CD4-positive, alpha-beta T cell treated with Interleukin-12 subunit alpha and Interleukin-12 subunit beta, for 1 hour (primary cell): Measurements from ENCODE around the gene CACNA2D3.
"Not testable (repeated sequence)": the region's sequence is repeated elsewhere in the genome, so short reads cannot be mapped to it uniquely, and the experiment has no call there.

Source experiments
- DNase-seq: peaks from one replicate; pipeline ENCODE4 v3.0.0-alpha.2; 2020

Gene CACNA2D3

DNA sequence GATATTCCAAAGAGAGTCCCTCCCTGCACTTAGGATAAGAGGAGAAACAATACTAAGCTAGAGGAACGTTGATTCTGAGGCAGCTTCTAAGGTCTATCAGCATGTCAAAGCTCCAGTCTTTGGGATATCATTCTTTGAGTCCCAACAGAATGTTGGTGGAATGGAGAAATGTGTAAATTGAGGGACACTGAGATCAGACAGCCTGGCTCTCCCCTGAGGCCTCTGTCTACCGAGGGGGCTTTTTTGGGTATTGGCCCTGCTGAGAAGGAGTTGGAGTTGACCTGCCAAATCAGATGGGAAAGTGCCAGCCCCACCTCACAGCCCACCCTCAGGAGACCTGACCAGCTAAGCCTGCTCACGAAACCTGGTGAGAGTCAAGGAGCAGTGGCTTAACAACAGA, 833.1 kb downstream of the CACNA2D3 start:
- DNase-seq, result no peak

DNA sequence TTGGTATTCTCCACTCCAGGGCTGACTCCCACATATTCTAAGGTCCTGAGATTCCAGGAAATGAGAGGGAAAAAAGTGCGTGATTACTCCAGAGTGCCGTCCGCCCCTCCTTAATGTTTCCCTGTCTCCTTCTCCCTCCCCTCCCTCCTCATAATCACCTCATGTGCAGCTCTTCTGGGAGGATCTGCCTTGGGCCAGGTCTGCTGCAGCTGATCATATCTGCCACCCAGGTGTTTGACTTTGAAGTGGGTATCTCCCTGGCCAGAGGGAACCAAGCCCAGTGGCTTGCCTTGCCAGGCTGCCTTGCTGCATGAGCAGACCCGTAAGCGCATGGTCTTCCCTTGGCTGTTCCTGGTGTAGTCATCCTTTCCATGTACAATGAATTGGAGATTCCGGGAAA, 833.6 kb downstream of the CACNA2D3 start:
- no peak for DNase-seq

DNA sequence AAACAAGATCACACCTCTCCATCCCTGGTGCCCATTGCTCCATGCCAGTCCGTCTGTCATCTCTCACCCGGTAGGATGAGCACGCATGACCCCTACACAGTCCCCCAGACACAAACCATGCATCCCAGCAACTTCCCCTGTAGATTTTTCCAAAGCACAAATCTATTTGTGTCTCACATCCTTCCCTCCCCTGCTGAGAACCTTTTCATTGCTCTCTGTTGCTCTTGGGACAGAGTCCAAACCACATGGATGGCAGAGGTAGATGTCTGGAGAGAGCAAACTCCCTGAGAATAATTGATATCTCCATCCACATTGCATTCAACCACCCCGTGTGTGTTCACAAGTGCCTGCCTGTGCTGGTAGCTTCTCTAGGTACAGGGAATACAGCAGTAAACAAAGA, 835.4 kb downstream of the CACNA2D3 start:
- DNase-seq, result no peak

DNA sequence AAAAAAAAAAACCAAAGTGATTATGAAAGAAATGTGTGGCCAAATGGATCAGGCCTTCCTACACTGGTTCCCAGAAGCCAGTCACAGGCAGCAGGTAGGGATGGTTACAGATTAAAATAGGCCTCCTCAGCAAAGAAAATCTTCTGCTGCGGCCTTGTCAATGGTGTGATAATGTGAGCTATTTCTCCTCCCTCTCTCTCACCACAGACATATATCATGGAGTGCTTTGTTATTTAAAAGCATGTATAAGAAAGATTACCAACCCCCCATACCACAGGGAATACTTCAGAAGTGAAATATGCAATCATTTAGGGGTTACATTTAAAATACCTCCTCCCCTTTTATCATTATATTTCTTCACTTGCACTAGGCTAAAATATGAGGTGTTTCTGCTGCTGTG, 837.7 kb downstream of the CACNA2D3 start:
- no peak for DNase-seq

DNA sequence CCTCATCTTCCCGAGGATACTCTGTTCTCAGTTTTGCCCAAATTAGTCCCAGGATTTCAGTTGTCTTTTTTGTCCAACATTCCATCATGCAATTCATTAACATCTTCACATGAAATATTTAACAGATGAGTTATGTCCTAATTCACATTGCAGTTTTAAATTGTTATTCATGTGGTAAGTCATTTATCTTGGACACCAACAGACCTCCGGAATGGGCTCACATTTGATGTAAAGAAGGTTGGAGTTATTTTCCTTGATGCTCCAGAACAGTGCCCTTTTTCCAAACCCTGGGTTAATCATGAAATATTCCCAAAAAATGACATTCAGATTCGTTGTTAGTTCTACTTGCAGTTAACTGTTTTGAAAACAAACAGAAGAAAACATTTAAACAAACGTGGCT, 838.3 kb downstream of the CACNA2D3 start:
- DNase-seq, result no peak

DNA sequence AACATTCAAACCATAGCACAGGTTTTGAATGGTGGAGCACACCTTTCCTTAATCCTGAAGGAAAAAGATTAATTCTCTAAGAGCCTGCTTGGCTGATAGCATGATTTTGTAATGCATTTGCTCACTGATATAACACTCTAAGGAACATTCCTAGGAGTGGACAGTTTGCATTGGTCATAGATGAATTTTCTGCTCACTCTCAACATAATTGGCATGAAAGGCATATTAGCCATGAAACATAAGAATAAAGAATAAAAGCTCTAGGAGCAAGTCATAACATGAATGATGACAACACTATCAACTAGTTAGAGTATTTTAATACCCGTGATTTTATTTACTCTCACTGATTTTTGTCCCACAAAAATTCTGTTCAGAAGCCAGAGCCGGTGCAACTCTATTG, 839.8 kb downstream of the CACNA2D3 start:
- no peak for DNase-seq

DNA sequence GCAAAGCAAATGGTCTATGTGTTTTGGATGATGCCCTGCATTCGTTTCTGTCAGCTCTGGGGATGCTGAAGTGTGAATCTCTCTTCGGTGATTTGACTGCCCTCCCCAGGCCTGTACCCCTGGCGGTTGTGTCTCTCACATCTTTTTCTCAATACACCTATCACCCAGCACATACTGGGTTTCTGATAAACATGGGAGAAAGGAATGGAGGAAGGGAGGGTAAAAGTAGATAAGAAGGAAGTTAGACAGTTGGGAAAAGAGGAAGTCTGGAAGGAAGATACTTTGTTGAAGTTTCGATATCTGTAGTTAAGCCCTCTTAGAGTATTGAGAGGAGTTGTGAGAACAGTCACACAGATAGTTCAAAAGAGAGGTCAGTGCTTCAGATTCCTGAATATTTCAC, 841.3 kb downstream of the CACNA2D3 start:
- DNase-seq, result no peak

DNA sequence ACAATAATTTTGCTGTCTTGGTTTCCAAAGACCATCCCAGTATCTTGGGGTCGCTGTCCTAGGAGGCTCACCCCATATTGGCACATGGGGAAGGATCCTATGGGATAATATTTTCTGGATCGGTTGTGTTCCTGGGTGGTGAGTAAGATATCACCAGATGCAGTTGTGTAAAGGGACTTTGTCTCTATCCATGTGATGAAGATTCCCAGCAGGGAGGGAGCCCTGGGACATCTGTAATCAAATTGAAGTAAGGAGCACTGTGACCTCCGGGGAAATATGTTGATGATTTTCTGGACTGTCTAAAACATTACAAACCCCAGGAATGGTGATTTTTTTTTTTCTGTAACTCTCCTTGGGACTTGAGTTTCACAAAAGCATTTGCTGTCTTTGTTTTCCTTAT, 841.7 kb downstream of the CACNA2D3 start:
- DNase-seq, result no peak

DNA sequence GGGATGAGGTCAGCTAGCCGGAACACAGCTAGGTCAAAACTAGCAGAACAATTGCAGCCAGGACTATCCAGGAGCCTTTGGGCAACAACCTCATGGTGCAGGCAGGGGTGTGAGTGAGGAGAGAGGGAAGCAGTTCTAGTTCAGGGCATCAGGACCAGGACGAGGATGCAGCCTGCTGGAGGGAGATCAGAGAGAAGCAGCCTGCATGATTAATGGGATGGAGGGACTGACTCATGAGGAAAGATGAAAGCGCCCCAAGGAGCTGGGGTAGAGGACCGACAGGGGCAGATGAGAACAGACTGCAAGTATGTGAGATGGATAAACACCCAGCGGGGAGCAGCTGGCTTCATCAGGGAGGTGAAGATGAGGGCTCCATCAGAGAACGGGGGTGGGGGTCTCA, 843.4 kb downstream of the CACNA2D3 start:
- DNase-seq, result no peak

DNA sequence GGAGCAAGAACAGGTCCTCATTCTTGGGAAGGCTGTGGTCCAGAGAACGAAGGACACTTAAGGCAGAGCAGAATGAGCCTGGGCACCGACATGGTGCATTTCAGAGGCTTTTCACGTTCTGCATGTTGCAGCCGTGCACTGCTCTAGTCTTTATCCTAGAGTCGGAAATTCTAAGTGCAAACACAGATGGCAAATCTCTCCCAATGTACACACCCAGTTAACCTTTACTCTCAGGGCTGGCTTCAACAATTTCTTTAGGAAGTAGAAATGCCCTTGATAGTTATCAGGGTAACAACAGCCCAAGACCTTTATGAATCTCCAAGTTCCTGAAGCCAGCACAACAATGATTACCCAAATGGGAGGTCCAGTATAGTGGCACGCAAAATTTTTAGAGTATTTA, 844.6 kb downstream of the CACNA2D3 start:
- DNase-seq, result no peak

DNA sequence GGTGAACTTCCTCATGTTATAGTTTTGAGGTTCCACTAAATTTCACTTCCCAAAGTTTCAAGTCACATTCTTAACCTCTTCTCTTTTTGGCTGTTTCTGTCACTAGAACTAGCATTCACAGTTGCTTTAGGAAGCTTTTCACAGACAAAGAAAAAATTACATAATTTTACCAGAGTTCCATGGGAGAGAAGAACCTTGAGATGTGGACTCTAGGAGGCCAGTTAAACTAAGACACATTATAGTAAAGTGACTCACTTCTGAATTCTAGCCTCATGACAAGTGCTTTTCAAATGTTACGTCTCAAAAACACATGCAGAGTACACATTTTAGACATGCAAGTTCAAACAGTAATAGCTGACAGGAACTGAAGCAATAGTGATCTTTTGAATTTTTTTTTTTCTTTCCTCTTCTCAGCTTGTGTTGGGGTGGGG, 845.4 kb downstream of the CACNA2D3 start:
- no peak for DNase-seq

DNA sequence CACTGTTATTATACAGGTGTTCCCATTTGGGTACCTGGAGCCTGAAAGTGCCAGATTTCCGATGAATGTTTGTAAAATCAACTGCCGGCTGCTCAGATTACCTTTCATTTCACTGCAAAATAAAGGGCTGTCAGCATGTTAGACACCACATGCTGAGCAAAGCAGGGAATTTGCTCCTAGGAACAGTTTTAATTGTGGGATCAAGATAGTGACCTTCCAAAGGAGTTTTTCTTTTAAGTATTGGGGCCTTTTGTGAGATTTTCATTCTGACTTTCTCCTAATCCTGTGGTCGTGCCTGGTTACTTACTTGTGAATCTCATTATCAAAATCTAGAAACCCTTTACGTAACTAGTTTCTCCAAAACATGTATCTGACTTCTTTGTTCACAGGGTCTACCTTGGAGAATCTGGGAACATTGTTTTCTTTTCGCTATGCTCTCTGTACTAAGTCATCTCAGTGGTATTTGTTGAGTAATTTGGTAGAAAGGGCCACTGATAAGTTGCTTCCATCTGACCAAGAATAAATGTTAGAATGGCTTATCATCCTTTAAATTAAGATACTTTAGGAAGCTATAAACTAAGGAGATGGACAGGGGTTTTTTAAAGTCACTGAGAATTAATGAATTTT, 846.3 kb downstream of the CACNA2D3 start:
- no peak for DNase-seq

DNA sequence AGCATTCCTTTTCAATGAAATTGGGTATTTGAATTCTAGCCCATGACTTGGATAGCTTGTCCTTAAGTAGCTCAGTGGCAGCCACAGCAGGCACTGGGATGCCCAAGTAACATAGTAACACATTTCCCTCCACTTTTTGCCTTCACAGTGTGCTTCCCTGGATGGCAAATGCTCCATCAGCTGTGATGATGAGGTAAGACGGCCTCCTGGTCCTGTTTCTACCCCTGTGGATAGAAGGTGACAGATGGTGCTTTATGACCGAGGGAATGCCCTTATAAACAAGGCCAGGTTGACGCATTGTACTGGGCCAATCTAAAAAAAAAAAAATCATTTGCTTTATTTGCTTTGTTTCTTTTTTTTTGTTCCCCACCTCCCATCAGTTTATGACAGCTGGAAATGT, 847.3 kb downstream of the CACNA2D3 start:
- no peak for DNase-seq

DNA sequence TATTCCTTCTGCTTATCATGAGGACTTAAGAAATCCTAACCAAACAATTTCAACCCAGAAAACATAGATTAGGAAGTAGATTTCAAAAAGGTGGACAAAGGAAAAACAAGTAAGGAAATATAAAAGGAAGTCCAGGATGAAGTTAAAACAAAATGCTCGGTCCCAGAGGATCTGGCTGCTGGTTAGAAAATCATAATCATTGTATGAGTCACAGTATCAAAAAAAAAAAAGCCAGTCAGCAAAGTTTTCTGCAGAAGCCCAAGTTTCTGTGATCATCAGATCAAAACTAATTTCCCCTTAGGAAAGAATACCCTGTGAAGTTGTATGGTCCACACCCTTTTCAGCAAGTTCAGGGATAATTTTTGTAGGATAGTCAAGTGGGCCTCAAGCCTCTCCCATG, 848.5 kb downstream of the CACNA2D3 start:
- DNase-seq, result no peak

DNA sequence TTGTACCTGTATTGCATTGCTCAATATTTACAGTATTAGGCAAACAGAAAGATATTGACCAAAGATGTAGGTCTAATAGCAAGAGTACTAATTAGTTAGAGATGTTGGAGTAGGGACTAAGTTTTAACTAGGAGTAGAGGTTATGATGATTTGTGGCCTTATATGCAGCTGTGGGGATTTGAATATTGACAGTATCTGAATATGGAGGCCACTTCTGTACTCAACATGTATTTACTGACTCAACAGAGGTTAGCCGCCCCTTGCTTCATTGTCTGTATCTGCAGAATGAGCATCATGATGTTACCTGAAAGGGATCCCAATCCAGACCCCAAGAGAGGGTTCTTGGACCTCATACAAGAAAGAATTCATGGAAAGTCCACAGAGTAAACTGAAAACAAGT, 855.1 kb downstream of the CACNA2D3 start:
- no peak for DNase-seq

DNA sequence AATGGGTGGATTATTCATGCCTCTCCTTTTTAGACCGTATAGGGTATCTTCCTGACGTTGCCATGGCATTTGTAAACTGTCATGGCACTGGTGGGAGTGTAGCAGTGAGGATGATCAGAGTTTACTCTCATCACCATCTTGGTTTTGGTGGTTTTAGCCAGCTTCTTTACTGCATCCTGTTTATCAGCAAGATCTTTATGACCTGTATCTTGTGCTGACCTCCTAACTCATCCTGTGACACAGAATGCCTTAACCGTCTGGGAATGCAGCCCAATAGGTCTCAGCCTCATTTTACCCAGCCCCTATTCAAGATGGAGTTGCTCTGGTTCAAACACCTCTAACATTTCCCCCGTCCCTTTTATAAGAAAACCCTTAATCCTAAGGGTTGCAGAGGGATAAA, 855.6 kb downstream of the CACNA2D3 start:
- not testable (repeated sequence) for DNase-seq

DNA sequence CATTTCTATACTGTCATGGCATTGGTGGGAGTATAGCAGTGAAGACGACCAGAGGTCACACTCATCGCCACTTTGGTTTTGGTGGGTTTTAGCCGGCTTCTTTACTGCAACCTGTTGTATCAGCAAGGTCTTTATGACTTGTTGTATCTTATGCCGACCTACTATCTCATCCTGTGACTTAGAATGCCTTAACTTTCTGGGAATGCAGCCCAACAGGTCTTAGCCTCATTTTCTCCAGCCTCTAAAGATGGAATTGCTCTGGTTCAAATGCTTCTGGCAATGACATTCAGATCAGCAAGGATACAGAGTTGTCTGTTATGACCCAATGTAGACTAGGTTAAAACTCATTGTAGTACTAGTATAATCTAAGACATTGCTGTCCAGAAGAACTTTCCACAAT, 860.5 kb downstream of the CACNA2D3 start:
- no peak for DNase-seq

DNA sequence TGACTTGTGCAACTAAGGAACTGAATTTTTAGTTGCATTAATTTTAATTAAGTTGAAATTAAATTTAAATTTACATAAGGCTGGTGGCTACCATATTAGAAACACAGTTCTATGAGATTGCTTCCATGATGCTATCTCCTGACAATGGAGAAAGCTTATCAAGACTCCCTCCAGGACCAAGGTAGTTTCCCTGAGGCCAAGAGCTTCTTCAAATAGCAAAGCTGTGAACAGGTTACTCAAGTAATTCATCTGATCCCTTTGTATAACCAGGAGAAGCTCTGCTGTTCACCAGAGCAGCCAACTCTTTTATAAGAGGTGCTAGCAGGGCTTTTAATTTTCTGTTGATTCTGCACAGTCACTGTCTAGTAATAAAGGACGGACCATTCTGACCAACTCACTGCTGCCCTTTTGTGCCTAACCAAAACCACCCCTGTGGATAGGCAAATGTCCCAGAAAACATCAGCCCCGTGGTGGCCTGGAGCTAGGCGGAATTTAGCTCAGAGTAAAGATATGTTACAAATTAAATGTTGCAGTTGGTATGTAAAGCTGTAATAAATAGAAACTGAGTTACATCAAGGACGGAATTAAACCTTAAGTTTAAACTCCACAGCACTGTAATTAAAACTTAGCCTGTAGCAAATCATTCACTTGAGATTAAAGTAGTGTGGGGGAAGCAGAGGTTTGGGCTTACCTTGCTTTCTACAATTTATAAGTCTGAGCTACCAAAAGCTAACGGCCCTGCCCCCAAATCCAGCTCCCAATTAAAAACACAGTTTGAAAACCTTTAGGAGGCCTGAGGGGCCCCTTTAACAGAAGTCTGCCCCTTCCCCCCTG, 861.1 kb downstream of the CACNA2D3 start:
- no peak for DNase-seq

DNA sequence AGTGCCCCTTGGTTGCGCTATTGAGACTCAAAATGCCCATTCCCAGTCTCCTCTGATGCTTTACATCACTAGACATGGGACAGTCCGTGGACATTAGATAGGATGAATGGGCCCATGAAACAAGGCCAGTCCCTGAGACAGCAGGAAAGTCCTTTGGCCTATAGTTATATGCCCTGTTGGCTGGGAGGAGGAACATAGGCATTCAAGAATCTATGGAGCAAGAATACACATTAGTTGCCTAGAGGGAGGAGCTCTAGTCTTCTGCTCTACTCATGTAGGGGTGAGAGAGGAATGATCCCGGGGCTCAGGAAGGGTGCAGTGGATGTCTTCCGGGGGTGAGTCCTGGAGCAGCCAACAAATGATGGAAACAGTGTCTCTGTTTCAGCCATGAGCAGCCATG, 863.5 kb downstream of the CACNA2D3 start:
- DNase-seq, result no peak

DNA sequence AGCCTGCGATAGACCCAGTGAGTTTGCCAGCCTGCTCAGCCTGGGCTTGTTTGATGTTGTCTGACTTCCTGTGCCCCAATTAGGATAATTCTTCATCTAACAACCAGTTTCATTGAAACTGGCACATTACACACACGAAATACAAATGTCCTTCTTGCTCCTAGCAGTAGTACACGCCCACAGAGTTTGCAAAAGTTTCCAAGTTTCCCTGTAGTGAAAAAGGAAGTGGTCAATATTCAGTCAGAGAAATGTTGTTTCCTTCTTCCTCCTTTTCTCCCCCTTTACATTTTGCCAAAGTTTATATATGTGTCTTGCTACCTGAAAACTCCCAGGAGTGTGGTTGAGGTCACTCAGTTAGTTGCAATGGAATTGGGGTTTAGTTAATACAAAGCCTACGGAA, 863.9 kb downstream of the CACNA2D3 start:
- DNase-seq, result no peak

DNA sequence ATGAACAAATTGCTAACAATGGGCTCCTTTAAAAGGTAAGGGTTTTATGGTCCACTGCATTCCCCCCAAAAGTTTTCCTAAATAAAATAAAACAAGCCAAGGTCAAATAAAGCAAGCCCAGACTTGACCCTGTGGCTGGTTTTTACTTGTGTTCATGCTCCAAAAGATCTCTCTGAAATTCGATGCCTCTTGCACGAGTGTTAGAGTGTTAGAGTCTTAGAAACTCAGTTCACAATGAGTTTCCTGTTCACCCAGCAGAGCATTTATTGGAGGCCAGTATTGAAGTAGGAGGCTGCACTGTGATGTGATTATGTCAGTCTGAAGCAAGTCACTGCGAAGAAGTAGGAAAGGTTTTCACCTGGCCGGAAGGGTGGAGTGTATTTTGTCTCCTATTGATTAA, 865.4 kb downstream of the CACNA2D3 start:
- DNase-seq, result no peak

DNA sequence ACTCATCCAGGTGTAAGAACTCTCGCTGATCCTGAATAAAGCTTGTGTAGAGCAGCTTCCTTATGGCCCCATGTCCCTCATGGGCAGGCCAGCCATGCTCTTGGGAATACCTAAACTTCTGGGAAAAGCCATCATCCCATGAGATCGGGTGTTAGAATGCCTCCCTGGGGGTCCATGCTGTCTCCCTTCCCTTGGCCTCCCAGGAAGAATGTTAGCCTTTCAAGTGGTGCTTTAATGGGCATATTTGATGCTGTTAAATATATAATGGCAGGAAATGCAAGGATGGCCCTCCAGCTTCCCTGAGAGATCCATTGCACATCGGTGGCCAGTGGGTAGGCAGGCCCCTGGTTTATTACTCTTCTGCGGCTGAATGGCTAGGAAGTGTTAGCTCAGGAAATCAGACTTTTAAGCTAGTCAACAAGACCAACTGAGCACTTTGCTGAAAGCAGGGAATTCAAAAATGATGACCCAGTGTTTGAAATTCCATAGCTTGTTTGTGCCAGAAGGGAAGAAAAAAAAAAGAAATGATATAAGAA, 866.0 kb downstream of the CACNA2D3 start:
- no peak for DNase-seq

DNA sequence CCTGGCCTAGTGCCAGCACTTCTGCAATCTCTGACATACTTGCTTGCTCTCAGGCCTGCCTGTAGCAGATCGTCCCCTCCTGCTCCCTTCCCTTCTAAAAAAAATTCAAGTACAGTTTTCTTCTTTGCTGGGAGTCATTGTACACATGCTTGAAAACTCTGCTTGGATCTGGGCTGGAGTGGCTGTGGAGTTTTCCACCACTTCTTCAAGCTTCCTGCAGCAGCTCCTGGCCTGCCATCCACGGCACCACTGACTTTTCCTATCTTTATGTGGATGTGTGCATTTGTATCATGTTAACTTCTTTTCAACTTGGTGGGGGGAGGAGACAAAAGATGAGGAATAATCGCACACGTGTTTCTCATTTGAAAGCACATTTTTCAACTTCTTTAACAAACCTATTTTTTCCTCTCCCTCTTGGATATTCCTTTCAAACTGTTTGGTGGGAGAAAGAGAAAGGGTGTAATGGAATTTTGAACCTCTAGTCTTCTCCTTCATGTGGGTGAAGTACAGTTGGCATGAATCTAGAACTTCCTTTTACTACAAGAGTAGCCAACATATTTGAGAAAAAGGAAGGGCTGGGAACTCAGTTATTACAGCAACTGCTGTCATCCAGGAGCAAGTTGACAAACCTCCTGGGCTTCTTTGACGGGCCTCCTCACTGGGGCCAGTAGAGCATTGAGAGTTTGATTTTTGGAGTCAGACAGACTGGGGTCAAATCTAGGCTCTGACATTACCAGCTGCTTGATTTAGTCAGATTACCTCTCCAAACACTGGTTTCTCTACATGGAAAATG, 866.7 kb downstream of the CACNA2D3 start:
- no peak for DNase-seq

DNA sequence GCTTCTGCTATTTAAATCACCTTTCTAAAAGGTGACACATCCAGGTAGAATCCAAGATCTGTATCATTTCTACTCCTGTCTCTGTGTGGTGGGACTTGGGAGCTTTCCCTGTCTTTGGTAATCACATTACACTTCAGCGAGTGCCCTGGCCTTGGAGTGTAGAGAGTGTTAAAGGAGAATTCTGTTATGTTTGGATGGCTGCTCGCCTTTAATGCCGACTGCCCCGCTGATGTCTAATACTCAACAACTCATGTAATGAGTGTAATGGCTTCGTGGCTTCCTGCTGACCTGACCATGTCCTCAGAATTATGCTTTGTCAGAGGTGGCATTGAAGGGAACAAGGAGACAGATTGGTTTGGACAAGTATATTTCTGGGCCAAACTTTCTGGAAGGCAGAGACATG, 871.8 kb downstream of the CACNA2D3 start:
- no peak for DNase-seq
